ENCODE data around the gene OR2J2. TPM values are rescaled to one million over a fixed set of nuclear protein-coding genes. Genes with fewer than 3 reads are reported as not detected.

OR2J2 gene
- total and polyA plus RNA-seq, 2 of the 13 experiments (the other 11 are each of a cell fraction or from before 2014, with no cell fraction given), result 0.36 TPM; not detected in 1

- TF ChIP-seq IRF9 (CRISPR knock-in tag; IDR thresholded peaks at IDR 0.05; ENCODE audit: borderline replicate concordance) (no peak), THAP9 (CRISPR knock-in tag; IDR thresholded peaks at IDR 0.05; ENCODE audit: borderline replicate concordance) (no peak)
Observed at GRCh38 chr6:29200767-29201662, 30.3 kb downstream of the OR2J2 start (continued).

- TF ChIP-seq KAT7 (CRISPR knock-in tag; IDR thresholded peaks at IDR 0.05; ENCODE audit: borderline replicate concordance), result no peak
- no peak for TF ChIP-seq ZSCAN21 (CRISPR knock-in tag; IDR thresholded peaks at IDR 0.05; ENCODE audit: borderline replicate concordance)
- no peak for TF ChIP-seq REPIN1 (CRISPR knock-in tag; IDR thresholded peaks at IDR 0.05; ENCODE audit: borderline replicate concordance, low read depth)
- no peak for TF ChIP-seq TRIM24 (CRISPR knock-in tag; IDR thresholded peaks at IDR 0.05)
- TF ChIP-seq ZNF720 (CRISPR knock-in tag; IDR thresholded peaks at IDR 0.05), result no peak
- TF ChIP-seq ZNF850 (CRISPR knock-in tag; conservative IDR thresholded peaks at IDR 0.05), result no peak
- no peak for TF ChIP-seq FIP1L1 (IDR thresholded peaks at IDR 0.05; ENCODE audit: borderline replicate concordance, insufficient read depth, low read depth, low read length)
- TF ChIP-seq ZNF33A (CRISPR knock-in tag; IDR thresholded peaks at IDR 0.05; ENCODE audit: borderline replicate concordance), result no peak
- TF ChIP-seq ZNF776 (CRISPR knock-in tag; IDR thresholded peaks at IDR 0.05), result no peak
- no peak for TF ChIP-seq CREB1 (IDR thresholded peaks at IDR 0.05)
- no peak for TF ChIP-seq CREB1 (CRISPR knock-in tag; IDR thresholded peaks at IDR 0.05)
- Histone ChIP-seq H2AFZ (ENCODE audit: low read length) (no peak overlapping the region), H3K79me2 (ENCODE audit: insufficient read depth, low read length) (no peaks in the 10 kb centered on the region), H3K9me3 (ENCODE audit: low read length) (peaks cover 7% of the 10 kb centered on the region; the same call in 1 of the 2 replicates), H3K36me3 (replicated peaks in 1 of 2; ENCODE audit: control insufficient read depth in 1 of 2, insufficient read depth in 2 of 2, low read length in 2 of 2) (no peaks in the 10 kb centered on the region), H3K4me3 (replicated peaks in 1 of 3; ENCODE audit: insufficient read depth in 1 of 3, low read depth in 2 of 3, low read length in 3 of 3) (no peak overlapping the region), H3K4me2 (ENCODE audit: low read depth, low read length) (no peak overlapping the region), H3K9ac (ENCODE audit: insufficient read depth, low read depth, low read length) (no peak overlapping the region), H3K4me1 (ENCODE audit: insufficient read depth, low read length) (no peaks in the 10 kb centered on the region), H4K20me1 (ENCODE audit: insufficient read depth, low read length) (no peaks in the 10 kb centered on the region), H3K27ac (ENCODE audit: extremely low read length, insufficient read depth, low read length) (no peak overlapping the region), H3K27me3 (ENCODE audit: control insufficient read depth in 1 of 2, insufficient read depth in 2 of 2, low read length in 2 of 2) (no peaks in the 10 kb centered on the region)
- ChIA-PET POLR2A (no interaction called here), CTCF (ENCODE audit: low intra/inter-chr PET ratio, low total read pairs) (no interaction called here)
- ATAC-seq (no peak), FAIRE-seq (no peak), DNase-seq (ENCODE audit: low spot score) (no peak)
- BruUV-seq (replicated peaks), result no TSS peak
- in situ Hi-C loops (cut with HindIII; ENCODE audit: extremely low pct_ligation_motif_present, low pct_unique_long_range_greater_than_20kb) (no loop called here), intact Hi-C loops (cut with micrococcal nuclease; ENCODE audit: unreplicated experiment) (no loop called here)
- WGBS (ENCODE audit: low lambda C conversion rate), result 0% methylated on average over 1 of the region's 3 CpGs
Observed at GRCh38 chr6:29201966-29202365, 31.3 kb downstream of the OR2J2 start.
